DND-41 (cell line): ENCODE results near the gene CNTFR.

Source experiments
- ATAC-seq: fragments of 200-7000 bp; cut with Tn5 transposase; 3 replicates; pipeline ENCODE4 v1.9.1; 2021; ENCODE audit warnings: low read depth; ENCODE audit not compliant: insufficient read depth
- DNase-seq: peaks from one replicate; pipeline ENCODE4 v3.0.0-alpha.2; 2020
- H2AFZ ChIP-seq: 2 replicates; pipeline ENCODE4 v1.6.0; 2012; ENCODE audit warnings: low read depth, low read length
- H3K27ac ChIP-seq: 2 replicates; pipeline ENCODE4 v1.5.1; 2012; ENCODE audit warnings: low read length, inconsistent platforms
- H3K27me3 ChIP-seq: fragments of 200-600 bp; sonication (generic); 2 replicates; pipeline ENCODE4 v1.6.0; 2012; ENCODE audit warnings: low read length, mild to moderate bottlenecking, inconsistent platforms; ENCODE audit not compliant: insufficient read depth, poor library complexity
- H3K36me3 ChIP-seq: 2 replicates; pipeline ENCODE4 v1.5.1; 2012; ENCODE audit warnings: low read length, inconsistent platforms; ENCODE audit not compliant: insufficient read depth
- H3K4me1 ChIP-seq: 2 replicates; pipeline ENCODE4 v1.5.1; 2012; ENCODE audit warnings: mild to moderate bottlenecking, low read length; ENCODE audit not compliant: insufficient read depth
- H3K4me2 ChIP-seq: 2 replicates; pipeline ENCODE4 v1.6.0; 2012; ENCODE audit warnings: mild to moderate bottlenecking, moderate library complexity, low read length, inconsistent platforms; ENCODE audit not compliant: insufficient read depth
- H3K4me3 ChIP-seq, 2 experiments: fragments of 200-600 bp in 1 of 2; shearing (Covaris generic) in 1 of 2; 2 replicates each; pipeline ENCODE4 v1.5.1; 2012 to 2016; ENCODE audit warnings: inconsistent platforms in 2 of 2, low read length in 2 of 2, mild to moderate bottlenecking in 2 of 2, low read depth in 1 of 2, moderate library complexity in 1 of 2
- H3K79me2 ChIP-seq: 2 replicates; pipeline ENCODE4 v1.6.0; 2012; ENCODE audit warnings: low read length, inconsistent platforms; ENCODE audit not compliant: insufficient read depth
- H3K9ac ChIP-seq: 2 replicates; pipeline ENCODE4 v1.6.0; 2012; ENCODE audit warnings: low read depth, mild to moderate bottlenecking, inconsistent platforms, low read length, moderate library complexity
- H3K9me3 ChIP-seq: 2 replicates; pipeline ENCODE4 v1.5.1; 2012; ENCODE audit warnings: low read length, moderate library complexity, mild to moderate bottlenecking, inconsistent platforms; ENCODE audit not compliant: insufficient read depth, severe bottlenecking
- H4K20me1 ChIP-seq: 2 replicates; pipeline ENCODE4 v1.6.0; 2012; ENCODE audit warnings: low read length; ENCODE audit not compliant: insufficient read depth
- CTCF ChIP-seq: IDR thresholded peaks from 2 replicates; pipeline ENCODE4 v1.5.1; 2012; ENCODE audit warnings: borderline replicate concordance, low read length, moderate library complexity, mild to moderate bottlenecking; ENCODE audit not compliant: poor library complexity, severe bottlenecking; ENCODE audit errors: extremely low read depth
- EZH2 ChIP-seq: IDR thresholded peaks from 3 replicates; pipeline ENCODE4 v1.6.1; 2012; ENCODE audit warnings: borderline replicate concordance, low read depth, mild to moderate bottlenecking, moderate library complexity, low read length, inconsistent platforms; ENCODE audit not compliant: severe bottlenecking

The CNTFR gene

DNA sequence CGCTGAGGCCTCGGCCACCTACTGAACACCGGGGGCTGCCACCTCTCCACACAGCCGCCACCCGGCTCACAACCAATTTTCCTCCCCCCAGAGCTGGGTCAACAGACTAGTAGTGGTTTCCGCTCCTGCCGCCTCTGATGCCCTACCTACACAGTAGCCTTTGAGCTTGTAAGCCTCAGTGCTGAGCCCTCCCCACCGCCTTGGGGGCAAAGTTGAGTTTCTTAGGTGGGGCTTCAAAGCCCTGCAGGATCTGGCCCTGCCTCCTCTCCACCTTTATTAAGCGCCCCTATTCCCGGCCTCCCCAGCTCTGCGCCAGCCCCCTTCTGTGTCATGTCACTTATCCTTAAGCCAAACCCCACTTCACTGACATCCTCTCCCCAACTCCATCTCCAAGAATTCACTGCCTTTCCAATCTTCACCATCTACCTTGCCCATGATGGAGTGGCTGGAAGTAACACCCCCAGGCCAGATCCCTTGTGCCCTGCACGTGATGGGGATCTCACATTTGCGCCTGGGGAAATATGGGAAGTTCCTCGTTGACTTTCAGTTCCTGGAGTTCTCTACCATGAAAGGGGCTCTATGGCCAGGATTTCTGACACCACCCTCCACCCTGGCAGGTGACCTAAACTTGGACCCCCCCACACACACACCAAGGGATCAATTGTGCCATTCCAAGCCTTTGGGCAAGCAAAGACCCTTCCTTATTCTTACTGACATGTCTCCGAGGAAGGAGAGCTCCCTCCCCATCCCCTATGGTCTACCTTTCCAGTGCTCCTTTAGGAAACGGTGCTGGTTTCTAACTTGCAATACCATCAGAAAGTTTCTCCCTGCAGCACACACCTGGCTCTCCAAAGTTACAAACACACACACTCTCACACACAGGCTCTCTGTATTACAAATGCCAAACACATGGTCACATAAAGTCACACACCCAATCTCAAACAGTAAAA is 2.7 kb upstream of the CNTFR start:
- no peak overlapping the region for H3K4me3 ChIP-seq
- no peaks in the 10 kb centered on the region for H3K9me3 ChIP-seq
- no peaks in the 10 kb centered on the region for H3K36me3 ChIP-seq
- no peak overlapping the region for H3K27ac ChIP-seq
- H4K20me1 ChIP-seq, result no peaks in the 10 kb centered on the region
- no peaks in the 10 kb centered on the region for H3K79me2 ChIP-seq
- no peaks in the 10 kb centered on the region for H3K4me1 ChIP-seq
- no peak overlapping the region for H2AFZ ChIP-seq
- DNase-seq (no peak), ATAC-seq (no peak; the same call in 2 of the 3 replicates)
- no peak overlapping the region for H3K4me2 ChIP-seq
- TF ChIP-seq CTCF (no peak), EZH2 (no peak)
- no peak overlapping the region for H3K9ac ChIP-seq
- H3K27me3 ChIP-seq, result peaks cover 18% of the 10 kb centered on the region

GRCh38 chr9:34591248-34591916 is 1.9 kb upstream of the CNTFR start:
- Histone ChIP-seq H3K79me2 (no peaks in the 10 kb centered on the region), H3K27me3 (peaks cover 25% of the 10 kb centered on the region), H2AFZ (no peak overlapping the region), H3K9ac (no peak overlapping the region), H3K4me3 (no peak overlapping the region), H3K9me3 (no peaks in the 10 kb centered on the region), H3K27ac (no peak overlapping the region), H4K20me1 (no peaks in the 10 kb centered on the region), H3K4me2 (no peak overlapping the region), H3K4me1 (no peaks in the 10 kb centered on the region), H3K36me3 (no peaks in the 10 kb centered on the region)
- DNase-seq, result peak; percentile 36
- peak; percentile 64; the same call in 2 of the 3 replicates for ATAC-seq
- TF ChIP-seq CTCF (peak; percentile 45), EZH2 (no peak)

DNA sequence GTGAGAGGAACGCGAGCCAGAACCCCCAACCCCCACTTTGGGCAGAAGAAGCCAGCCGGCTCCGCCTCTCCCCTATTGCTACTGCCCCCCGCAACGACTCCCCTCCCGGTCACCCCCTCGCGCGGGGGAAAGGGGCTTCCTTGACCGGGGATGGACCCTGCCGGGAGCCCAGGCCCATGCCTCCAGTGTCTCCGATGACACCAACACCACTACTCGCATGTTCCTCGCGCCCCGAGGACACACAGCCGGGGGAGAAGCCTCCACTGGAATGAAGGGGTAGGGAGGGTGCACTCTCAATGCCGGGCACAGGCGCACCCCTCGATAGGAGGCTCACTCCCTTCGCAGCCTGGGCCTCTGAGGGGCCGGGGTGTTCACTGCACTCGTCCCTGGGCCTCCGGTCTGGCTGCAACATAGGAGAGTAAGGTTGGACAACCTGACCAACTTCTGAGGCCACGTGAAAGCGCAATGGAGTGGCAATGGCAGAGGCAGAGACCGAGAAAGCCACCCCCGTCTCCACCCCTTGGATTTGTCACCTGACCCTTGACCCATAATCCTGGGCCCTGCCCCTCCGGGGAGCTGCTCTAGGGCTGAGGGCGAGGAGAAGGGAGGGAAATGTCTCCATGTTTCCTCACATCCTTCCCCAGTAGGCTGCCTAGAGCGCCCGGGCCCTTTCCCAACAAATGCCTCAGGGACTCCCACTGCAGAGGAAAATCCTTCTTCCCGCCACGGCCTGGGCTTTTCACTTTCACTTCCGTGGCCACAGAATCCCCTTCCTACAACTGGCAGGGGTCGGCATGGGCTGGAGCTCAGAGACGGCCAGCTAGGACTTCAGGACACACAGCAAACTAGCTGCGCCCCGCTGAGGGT is 1.1 kb upstream of the CNTFR start:
- H3K27me3 ChIP-seq, result peaks cover 33% of the 10 kb centered on the region
- no peak overlapping the region for H3K4me2 ChIP-seq
- no peak overlapping the region for H3K4me3 ChIP-seq
- no peaks in the 10 kb centered on the region for H3K4me1 ChIP-seq
- no peak overlapping the region for H3K27ac ChIP-seq
- no peak overlapping the region for H2AFZ ChIP-seq
- TF ChIP-seq EZH2 (no peak), CTCF (no peak)
- H4K20me1 ChIP-seq, result no peaks in the 10 kb centered on the region
- H3K9ac ChIP-seq, result no peak overlapping the region
- ATAC-seq (no peak), DNase-seq (no peak)
- H3K36me3 ChIP-seq, result no peaks in the 10 kb centered on the region
- no peaks in the 10 kb centered on the region for H3K79me2 ChIP-seq
- no peaks in the 10 kb centered on the region for H3K9me3 ChIP-seq
